HG02588 (cell line): ENCODE measurements around the gene HOXC9.
A peak's percentile ranks its signal among the peaks of the same experiment; 100 is the strongest.

Experiments used
- ATAC-seq: cut with Tn5 transposase; IDR thresholded peaks from one replicate; pipeline ENCODE4 v1.9.1; 2021; ENCODE audit warnings: mild to moderate bottlenecking, moderate library complexity; ENCODE audit not compliant: unreplicated experiment

Gene HOXC9

DNA sequence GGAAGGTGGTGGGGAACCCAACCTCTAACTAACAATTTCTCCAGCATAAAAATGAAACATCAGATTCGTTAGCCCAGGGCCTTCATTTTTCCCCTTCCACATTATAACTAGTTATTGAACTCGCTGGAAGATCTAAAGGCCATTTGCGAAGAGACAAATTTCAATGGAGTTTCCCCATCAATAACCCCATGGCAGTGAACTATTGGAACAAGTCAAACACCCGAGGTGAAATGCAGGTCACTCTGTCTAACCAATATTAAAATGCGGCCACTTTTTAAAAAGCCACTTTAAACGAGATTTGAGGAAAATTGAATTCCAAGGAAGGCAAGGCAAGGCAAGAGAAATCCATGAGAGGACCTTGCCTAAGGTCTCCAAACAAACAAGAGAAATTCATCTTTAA, 49.1 kb downstream of the HOXC9 start:
- no peak for ATAC-seq

DNA sequence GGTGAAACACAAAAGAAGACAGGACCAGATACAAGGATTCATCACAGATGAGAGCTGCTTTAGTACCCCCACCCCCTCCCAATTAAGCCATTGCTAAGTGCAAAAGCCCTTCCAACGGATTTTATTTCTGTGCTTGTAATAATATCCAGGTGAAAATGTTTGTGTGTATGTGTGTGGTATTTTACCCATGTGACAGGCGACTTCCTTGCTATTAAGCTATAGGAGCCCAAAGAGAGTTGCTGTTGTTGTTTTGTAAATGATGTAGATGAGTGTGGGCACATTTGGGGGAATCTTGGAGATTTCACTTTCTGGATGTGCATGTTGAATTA, 50.5 kb downstream of the HOXC9 start:
- ATAC-seq: no peak

DNA sequence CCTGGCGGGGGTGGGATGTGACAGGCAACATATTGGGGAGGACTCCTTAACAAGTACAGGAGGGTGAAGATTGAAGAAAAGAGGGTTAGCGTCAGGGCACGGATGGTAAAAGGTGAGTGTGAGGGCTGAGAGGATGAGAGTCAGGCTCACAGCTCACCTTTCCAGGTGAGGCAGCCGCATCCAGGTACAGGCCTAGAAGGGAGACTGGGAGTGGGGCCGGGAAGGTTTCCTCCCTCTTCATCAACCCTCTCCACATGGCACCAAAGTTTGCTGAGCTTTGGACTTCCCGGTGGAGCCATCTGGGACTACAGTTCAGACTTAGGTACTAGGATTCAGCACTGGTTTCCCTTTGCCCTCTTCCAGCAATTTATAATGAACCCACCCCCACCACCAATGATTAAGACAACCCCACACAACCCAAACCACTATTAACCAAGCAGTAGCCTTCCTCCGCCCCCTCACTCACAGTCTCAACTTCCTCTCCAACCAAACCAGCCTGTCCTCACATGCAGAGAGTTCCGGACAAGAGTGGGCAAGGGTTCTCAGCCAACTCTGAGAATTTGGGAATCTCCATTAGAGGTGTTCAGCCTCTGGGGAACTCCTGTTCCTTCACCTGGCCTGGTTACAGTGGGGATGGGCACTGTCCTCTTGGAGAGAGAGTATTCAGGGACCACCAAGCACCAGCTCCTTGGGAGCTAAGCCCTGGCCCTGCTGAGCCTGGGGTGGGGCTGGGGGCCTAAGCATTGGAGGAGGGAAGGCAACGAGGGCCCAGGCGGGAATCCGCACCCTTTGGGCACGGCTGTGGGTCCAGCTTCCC, 51.3 kb downstream of the HOXC9 start:
- no peak for ATAC-seq

DNA sequence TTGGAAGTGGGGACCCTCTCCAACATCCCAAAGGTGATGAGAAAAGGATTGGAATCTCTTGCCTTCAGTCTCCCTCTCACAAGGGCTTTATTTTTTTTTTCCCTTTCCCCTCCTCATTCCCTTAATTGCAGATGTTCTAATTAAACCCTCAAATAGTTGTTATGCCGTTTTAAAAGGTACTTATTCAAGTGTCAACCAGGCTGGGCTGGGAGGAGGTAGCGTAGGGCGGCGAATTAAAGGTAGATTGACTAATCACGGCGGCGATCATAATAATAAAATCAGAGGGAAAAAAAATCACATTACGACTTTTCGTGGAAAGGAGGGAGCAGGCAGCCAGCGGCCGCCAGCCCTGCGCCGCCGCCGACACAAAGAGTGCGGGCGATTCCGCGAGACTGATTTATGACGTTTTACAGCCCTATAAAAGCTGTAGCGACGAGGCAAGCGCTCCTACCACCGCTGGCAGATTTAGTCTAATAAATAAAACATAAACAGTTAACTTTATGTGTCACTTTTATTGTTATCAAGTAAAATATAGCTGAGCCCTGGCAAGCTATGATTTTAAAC, 52.0 kb downstream of the HOXC9 start:
- no peak for ATAC-seq

DNA sequence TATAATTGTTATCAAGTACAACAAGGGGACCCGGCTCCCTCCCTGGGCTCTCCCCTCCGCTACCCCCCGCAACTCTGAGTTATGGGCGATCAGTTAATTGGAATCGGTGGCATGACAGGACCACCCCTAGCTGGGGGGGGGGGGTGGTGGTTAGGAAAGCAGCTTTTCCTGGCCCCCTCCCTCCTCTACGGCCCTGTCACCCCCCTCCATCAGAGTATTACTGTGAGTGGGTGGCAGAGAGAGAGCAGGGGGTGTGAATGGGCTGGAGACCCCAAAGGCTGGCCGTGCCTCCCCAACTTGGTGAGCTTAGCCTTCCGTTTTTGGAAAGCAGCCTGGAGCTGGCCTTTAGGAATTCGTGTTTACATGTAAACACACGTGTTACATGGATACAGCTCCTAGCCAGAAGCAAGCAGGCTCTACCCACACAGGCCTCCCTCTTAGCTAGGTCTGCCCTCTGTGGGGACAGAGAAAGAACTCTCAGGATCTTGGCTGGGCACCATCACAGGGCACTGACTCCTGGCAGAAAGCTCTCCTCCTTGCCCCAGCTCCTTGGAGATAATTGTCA, 52.6 kb downstream of the HOXC9 start:
- peak; percentile 4 for ATAC-seq
